ENCODE data around the gene GPC1. TPM values are rescaled to one million over a fixed set of nuclear protein-coding genes. Genes with fewer than 3 reads are reported as not detected.

GPC1 gene
- total RNA-seq, 1 donor from 2014 or later: 88.0 TPM

DNA sequence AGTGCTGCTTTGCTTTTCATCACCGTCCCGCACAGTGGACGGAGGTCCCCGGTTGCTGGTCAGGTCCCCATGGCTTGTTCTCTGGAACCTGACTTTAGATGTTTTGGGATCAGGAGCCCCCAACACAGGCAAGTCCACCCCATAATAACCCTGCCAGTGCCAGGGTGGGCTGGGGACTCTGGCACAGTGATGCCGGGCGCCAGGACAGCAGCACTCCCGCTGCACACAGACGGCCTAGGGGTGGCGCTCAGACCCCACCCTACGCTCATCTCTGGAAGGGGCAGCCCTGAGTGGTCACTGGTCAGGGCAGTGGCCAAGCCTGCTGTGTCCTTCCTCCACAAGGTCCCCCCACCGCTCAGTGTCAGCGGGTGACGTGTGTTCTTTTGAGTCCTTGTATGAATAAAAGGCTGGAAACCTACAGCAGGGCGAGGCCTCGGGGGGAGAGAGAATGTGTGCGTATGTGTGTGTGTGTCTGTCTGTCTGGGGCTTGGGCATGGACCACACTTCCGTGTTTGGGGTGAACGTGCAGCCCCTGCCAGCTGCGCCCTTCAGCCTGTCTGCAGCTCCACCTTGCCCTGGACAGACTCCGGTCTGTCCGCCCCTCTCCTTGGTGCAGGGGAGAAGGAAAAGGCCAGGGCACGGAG lies 32.3 kb downstream of the GPC1 start:
- H3K27ac Mint-ChIP-seq: no peak overlapping the region
- H3K4me1 Mint-ChIP-seq: peaks cover 11% of the 10 kb centered on the region
- TF ChIP-seq, protein P1, sequence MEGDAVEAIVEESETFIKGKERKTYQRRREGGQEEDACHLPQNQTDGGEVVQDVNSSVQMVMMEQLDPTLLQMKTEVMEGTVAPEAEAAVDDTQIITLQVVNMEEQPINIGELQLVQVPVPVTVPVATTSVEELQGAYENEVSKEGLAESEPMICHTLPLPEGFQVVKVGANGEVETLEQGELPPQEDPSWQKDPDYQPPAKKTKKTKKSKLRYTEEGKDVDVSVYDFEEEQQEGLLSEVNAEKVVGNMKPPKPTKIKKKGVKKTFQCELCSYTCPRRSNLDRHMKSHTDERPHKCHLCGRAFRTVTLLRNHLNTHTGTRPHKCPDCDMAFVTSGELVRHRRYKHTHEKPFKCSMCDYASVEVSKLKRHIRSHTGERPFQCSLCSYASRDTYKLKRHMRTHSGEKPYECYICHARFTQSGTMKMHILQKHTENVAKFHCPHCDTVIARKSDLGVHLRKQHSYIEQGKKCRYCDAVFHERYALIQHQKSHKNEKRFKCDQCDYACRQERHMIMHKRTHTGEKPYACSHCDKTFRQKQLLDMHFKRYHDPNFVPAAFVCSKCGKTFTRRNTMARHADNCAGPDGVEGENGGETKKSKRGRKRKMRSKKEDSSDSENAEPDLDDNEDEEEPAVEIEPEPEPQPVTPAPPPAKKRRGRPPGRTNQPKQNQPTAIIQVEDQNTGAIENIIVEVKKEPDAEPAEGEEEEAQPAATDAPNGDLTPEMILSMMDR (IDR thresholded peaks at IDR 0.05; ENCODE audit: unreplicated experiment): no peak
- H3K4me3 Mint-ChIP-seq: no peak overlapping the region
- peak in 1 of 2 experiments; percentile 12 for DNase-seq (ENCODE audit: low spot score in 2 of 2, unreplicated experiment in 2 of 2)
- peaks cover 7% of the 10 kb centered on the region for H3K36me3 Mint-ChIP-seq
- H3K27me3 Mint-ChIP-seq (ENCODE audit: low read depth): no peaks in the 10 kb centered on the region
- H3K9me3 Mint-ChIP-seq: peaks cover 2% of the 10 kb centered on the region

DNA sequence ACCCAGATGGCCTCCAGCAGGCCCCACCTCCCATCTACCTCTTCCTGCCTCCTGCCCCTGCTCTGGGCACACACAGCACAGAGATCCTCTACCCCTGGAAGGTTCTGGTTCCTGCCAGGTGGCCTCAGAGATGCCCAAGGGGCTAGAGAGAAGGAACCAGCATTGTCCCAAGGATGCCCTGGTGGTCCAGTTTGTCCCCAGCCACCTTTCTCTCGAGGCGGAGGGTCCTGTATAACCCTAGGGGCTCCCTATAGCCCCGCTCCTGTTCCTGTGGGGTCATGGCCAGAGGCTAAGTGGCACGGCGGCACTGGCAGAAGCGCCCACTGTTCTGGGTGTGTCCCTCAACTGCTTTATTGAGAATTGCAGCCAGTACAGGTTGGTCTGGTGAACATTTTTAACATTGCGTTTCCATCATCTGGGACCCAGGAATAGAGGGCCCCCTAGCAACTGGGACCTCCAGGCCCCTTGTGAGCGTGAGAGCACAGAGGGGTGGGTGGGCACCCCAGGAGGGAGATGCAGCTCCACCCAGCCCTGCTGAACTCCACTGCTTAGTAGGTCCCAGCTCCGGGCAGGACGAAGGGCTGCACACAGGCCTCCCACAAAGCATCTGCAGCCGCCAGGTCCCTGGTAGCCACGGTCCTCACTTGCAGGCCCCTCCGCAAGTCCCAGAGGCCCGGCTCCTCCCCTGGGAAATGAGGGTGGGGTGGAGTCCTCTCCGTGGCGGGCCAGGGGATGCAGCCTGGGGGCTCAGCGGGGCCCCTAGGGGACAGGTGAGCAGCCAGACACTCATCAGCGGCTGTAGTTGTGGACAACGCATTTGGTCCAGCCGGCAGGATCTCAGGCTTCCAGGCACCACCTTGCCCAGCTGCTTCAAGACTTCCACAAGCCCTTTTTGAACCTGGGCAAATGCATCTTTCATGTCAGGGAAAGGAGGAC lies 33.1 kb downstream of the GPC1 start:
- H3K36me3 Mint-ChIP-seq: peaks cover 12% of the 10 kb centered on the region
- H3K27me3 Mint-ChIP-seq (ENCODE audit: low read depth): no peaks in the 10 kb centered on the region

DNA sequence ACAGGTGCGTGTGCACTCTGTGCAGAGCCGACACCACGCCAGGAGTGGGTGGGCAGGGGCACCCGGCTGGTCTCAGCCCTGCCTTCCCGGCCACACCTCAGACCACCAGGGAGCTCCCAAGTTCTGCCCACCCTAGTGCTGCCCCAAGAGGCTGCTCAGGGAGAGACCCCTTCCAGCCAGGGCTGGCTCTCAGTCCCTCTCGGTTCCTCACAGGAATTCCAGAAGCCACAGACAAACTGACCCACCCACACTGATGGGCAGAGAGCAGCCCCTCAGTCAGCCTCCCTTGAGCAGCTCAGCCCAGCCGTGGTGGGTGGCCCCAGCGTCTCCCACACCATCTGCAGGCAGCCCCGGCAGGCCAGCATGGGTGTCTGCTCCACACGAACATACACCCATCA lies 33.8 kb downstream of the GPC1 start:
- peaks cover 15% of the 10 kb centered on the region for H3K36me3 Mint-ChIP-seq
- no peaks in the 10 kb centered on the region for H3K27me3 Mint-ChIP-seq (ENCODE audit: low read depth)
- no peak overlapping the region for H3K4me3 Mint-ChIP-seq
- no peak overlapping the region for H3K27ac Mint-ChIP-seq
- TF ChIP-seq, protein P1 (IDR thresholded peaks at IDR 0.05; ENCODE audit: unreplicated experiment): no peak
- H3K9me3 Mint-ChIP-seq: peaks cover 12% of the 10 kb centered on the region
- peak in 1 of 2 experiments; percentile 15 for DNase-seq (ENCODE audit: low spot score in 2 of 2, unreplicated experiment in 2 of 2)
- H3K4me1 Mint-ChIP-seq: peaks cover 11% of the 10 kb centered on the region

More for the DNA sequence above, 33.1 kb downstream of the GPC1 start:
- DNase-seq (ENCODE audit: low spot score in 2 of 2, unreplicated experiment in 2 of 2): peak in 1 of 2 experiments; percentile 16
- Mint-ChIP-seq H3K9me3 (peaks cover 8% of the 10 kb centered on the region), H3K4me3 (no peak overlapping the region), H3K27ac (no peak overlapping the region), H3K4me1 (peaks cover 11% of the 10 kb centered on the region)
- TF ChIP-seq, protein P1 (IDR thresholded peaks at IDR 0.05; ENCODE audit: unreplicated experiment): no peak

DNA sequence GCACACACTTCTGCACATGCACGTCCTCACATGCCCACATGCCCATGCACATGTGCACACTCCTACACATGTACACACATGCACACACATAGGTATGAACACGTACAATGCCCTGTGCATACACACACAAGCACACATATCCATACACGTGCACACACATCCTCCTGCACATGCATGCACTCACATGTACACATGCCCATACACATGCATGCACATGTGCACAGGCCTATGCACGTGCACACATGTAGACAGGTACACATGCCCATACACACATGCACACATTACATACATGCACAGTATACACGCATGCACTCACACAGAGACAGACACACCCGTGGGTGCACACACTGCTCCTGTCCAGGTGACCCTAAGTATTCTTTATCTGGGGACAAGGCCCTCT lies 34.3 kb downstream of the GPC1 start:
- TF ChIP-seq, protein P1 (IDR thresholded peaks at IDR 0.05; ENCODE audit: unreplicated experiment): no peak
- peaks cover 11% of the 10 kb centered on the region for H3K4me1 Mint-ChIP-seq
- peaks cover 12% of the 10 kb centered on the region for H3K36me3 Mint-ChIP-seq
- peaks cover 15% of the 10 kb centered on the region for H3K9me3 Mint-ChIP-seq
- H3K27me3 Mint-ChIP-seq (ENCODE audit: low read depth): no peaks in the 10 kb centered on the region
- no peak overlapping the region for H3K27ac Mint-ChIP-seq
- DNase-seq (ENCODE audit: low spot score in 2 of 2, unreplicated experiment in 2 of 2): no peak
- H3K4me3 Mint-ChIP-seq: no peak overlapping the region

DNA sequence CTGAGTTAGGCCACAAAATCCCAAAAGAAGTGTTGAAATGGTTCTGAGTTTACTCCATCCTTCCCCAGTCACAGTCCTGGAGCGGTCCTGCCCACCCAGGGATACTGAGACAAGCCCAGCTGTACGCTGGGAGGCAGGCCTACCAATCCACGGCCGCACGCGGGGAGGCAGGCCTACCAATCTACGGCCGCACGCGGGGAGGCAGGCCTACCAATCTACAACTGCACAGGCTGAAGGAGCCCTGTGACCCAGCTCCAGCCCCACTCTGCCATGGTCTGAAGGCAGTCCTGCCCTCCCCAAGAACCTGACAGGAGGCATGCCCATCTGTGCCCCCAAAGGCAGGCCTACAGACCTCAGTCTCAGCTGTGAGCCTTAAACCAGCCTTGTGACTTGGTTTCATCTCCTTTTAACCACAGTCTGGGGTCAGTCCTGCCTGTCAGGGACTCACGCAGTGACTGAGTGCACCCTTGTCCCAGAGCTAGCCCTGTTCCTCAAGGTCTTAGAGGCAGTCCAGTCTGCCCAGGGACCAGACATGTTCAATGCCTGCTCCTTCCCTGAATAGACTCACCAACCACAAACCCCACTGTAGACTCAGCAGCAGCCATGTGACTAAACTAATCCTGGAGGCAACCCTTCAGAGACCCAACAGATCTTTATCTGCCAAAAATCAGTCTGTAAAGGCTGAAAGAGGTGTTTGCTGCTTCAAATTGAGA lies 36.8 kb downstream of the GPC1 start:
- Mint-ChIP-seq H3K4me1 (peaks cover 8% of the 10 kb centered on the region), H3K27ac (no peak overlapping the region), H3K4me3 (no peak overlapping the region), H3K9me3 (peaks cover 19% of the 10 kb centered on the region), H3K36me3 (peaks cover 9% of the 10 kb centered on the region), H3K27me3 (ENCODE audit: low read depth) (no peaks in the 10 kb centered on the region)
- DNase-seq (ENCODE audit: low spot score in 2 of 2, unreplicated experiment in 2 of 2): no peak
- TF ChIP-seq, protein P1 (IDR thresholded peaks at IDR 0.05; ENCODE audit: unreplicated experiment): no peak

All from mesothelial cell of epicardium (in vitro differentiated cells).